Measurements from ENCODE around the gene MPP1.
"Not testable (repeated sequence)": the region's sequence is repeated elsewhere in the genome, so short reads cannot be mapped to it uniquely, and the experiment has no call there.

The MPP1 gene

GRCh38 chrX:154816326-154816898, 11.1 kb upstream of the MPP1 start:
- DNase-seq (ENCODE audit: low spot score); H3K4me3 ChIP-seq (ENCODE audit: severe bottlenecking); H3K27ac ChIP-seq (ENCODE audit: poor library complexity, severe bottlenecking); H3K4me1 ChIP-seq (ENCODE audit: insufficient read depth, poor library complexity, severe bottlenecking); H3K36me3 ChIP-seq (ENCODE audit: low read depth); H3K27me3 ChIP-seq (ENCODE audit: insufficient read depth, poor library complexity, severe bottlenecking); ATAC-seq (ENCODE audit: low read depth); H3K9me3 ChIP-seq (ENCODE audit: severe bottlenecking): not testable (repeated sequence)

- H3K36me3 ChIP-seq (ENCODE audit: low read depth), result no peaks in the 10 kb centered on the region
- no peaks in the 10 kb centered on the region for H3K9me3 ChIP-seq (ENCODE audit: severe bottlenecking)
- no peaks in the 10 kb centered on the region for H3K27me3 ChIP-seq (ENCODE audit: insufficient read depth, poor library complexity, severe bottlenecking)
Measured at GRCh38 chrX:154815274-154815818, 10.1 kb upstream of the MPP1 start.

GRCh38 chrX:154813801-154814200, 8.5 kb upstream of the MPP1 start:
- no peaks in the 10 kb centered on the region for H3K9me3 ChIP-seq (ENCODE audit: severe bottlenecking)
- no peaks in the 10 kb centered on the region for H3K27me3 ChIP-seq (ENCODE audit: insufficient read depth, poor library complexity, severe bottlenecking)
- DNase-seq (ENCODE audit: low spot score) (no peak), ATAC-seq (ENCODE audit: low read depth) (no peak)
- no peak overlapping the region for H3K4me3 ChIP-seq (ENCODE audit: severe bottlenecking)
- no peaks in the 10 kb centered on the region for H3K36me3 ChIP-seq (ENCODE audit: low read depth)
- no peaks in the 10 kb centered on the region for H3K4me1 ChIP-seq (ENCODE audit: insufficient read depth, poor library complexity, severe bottlenecking)
- no peak for TF ChIP-seq CTCF (IDR thresholded peaks at IDR 0.05; ENCODE audit: poor library complexity, severe bottlenecking)
- H3K27ac ChIP-seq (ENCODE audit: poor library complexity, severe bottlenecking), result no peak overlapping the region

More at GRCh38 chrX:154815274-154815818, 10.1 kb upstream of the MPP1 start:
- ATAC-seq (ENCODE audit: low read depth), result no peak
- no peak for DNase-seq (ENCODE audit: low spot score)
- Histone ChIP-seq H3K4me3 (ENCODE audit: severe bottlenecking) (no peak overlapping the region), H3K27ac (ENCODE audit: poor library complexity, severe bottlenecking) (no peak overlapping the region), H3K4me1 (ENCODE audit: insufficient read depth, poor library complexity, severe bottlenecking) (no peaks in the 10 kb centered on the region)
- no peak for TF ChIP-seq CTCF (IDR thresholded peaks at IDR 0.05; ENCODE audit: poor library complexity, severe bottlenecking)

- Histone ChIP-seq H3K27me3 (ENCODE audit: insufficient read depth, poor library complexity, severe bottlenecking) (no peaks in the 10 kb centered on the region), H3K9me3 (ENCODE audit: severe bottlenecking) (no peaks in the 10 kb centered on the region), H3K4me1 (ENCODE audit: insufficient read depth, poor library complexity, severe bottlenecking) (no peaks in the 10 kb centered on the region), H3K36me3 (ENCODE audit: low read depth) (no peaks in the 10 kb centered on the region), H3K27ac (ENCODE audit: poor library complexity, severe bottlenecking) (no peak overlapping the region), H3K4me3 (ENCODE audit: severe bottlenecking) (no peak overlapping the region)
- TF ChIP-seq CTCF (IDR thresholded peaks at IDR 0.05; ENCODE audit: poor library complexity, severe bottlenecking), result no peak
- DNase-seq (ENCODE audit: low spot score) (no peak), ATAC-seq (ENCODE audit: low read depth) (no peak)
Measured at GRCh38 chrX:154812341-154813101, 7.2 kb upstream of the MPP1 start.

GRCh38 chrX:154809939-154810665, 4.8 kb upstream of the MPP1 start:
- Histone ChIP-seq H3K4me1 (ENCODE audit: insufficient read depth, poor library complexity, severe bottlenecking) (no peaks in the 10 kb centered on the region), H3K36me3 (ENCODE audit: low read depth) (no peaks in the 10 kb centered on the region), H3K27me3 (ENCODE audit: insufficient read depth, poor library complexity, severe bottlenecking) (no peaks in the 10 kb centered on the region), H3K4me3 (ENCODE audit: severe bottlenecking) (no peak overlapping the region), H3K27ac (ENCODE audit: poor library complexity, severe bottlenecking) (no peak overlapping the region), H3K9me3 (ENCODE audit: severe bottlenecking) (no peaks in the 10 kb centered on the region)
- ATAC-seq (ENCODE audit: low read depth) (no peak), DNase-seq (ENCODE audit: low spot score) (no peak)
- TF ChIP-seq CTCF (IDR thresholded peaks at IDR 0.05; ENCODE audit: poor library complexity, severe bottlenecking), result no peak

All from RWPE2 (cell line).